Endothelial cell of umbilical vein (primary cell): ENCODE data around the gene NAA40. TPM values are rescaled to one million over a fixed set of nuclear protein-coding genes. Genes with fewer than 3 reads are reported as not detected.

Experiments
- BruUV-seq: library from RNA; stranded (reverse); fragments of 400-500 nt; replicated peaks from 2 replicates; lab custom pipeline; 2021; lab: Mats Ljungman, UMichigan
- CTCF ChIA-PET: fragments of 300-600, 350-600 bp; sonication (Branson Sonifier 250); formaldehyde crosslinking; loops from one replicate; lab custom pipeline; 2021; ENCODE audit warnings: antibody characterized with exemption, inconsistent platforms; lab: Charles Lee
- POLR2A ChIA-PET: fragments of 300-600, 350-600 bp; sonication (Branson Sonifier 250); formaldehyde crosslinking; loops from one replicate; lab custom pipeline; 2021; ENCODE audit warnings: antibody characterized with exemption, inconsistent platforms; lab: Charles Lee
- DNase-seq: peaks from one replicate; pipeline ENCODE4 v3.0.0-alpha.2; 2011; ENCODE audit warnings: low read depth, low spot score
- FAIRE-seq: peaks from 2 replicates; lab custom pipeline; 2011; peaks lifted over from hg19 to GRCh38; lab: Jason Lieb, UNC
- H2AFZ ChIP-seq: 2 replicates; pipeline ENCODE4 v1.6.0; 2012; ENCODE audit warnings: low read depth, low read length, control low read depth, inconsistent platforms
- H3K27ac ChIP-seq: 2 replicates; pipeline ENCODE4 v1.5.1; 2011; ENCODE audit warnings: low read depth, mild to moderate bottlenecking, control low read depth, low read length, moderate library complexity; ENCODE audit not compliant: insufficient read depth
- H3K27me3 ChIP-seq, 2 experiments: 2 replicates each; pipeline versions ENCODE4 v1.6.0 to v1.6.1; 2011; ENCODE audit warnings: low read length in 2 of 2, mixed read lengths in 1 of 2; ENCODE audit not compliant: control insufficient read depth in 2 of 2, insufficient read depth in 2 of 2
- H3K36me3 ChIP-seq, 2 experiments: 2 replicates in 1 of 2; 3 replicates in 1 of 2; pipeline ENCODE4 v1.5.1; 2011; ENCODE audit warnings: low read length in 2 of 2, mild to moderate bottlenecking in 1 of 2, moderate library complexity in 1 of 2; ENCODE audit not compliant: control insufficient read depth in 2 of 2, insufficient read depth in 2 of 2; ENCODE audit errors: extremely low read depth in 1 of 2
- H3K4me1 ChIP-seq: 3 replicates; pipeline ENCODE4 v1.5.1; 2011; ENCODE audit warnings: mild to moderate bottlenecking, low read length; ENCODE audit not compliant: control insufficient read depth, insufficient read depth; ENCODE audit errors: extremely low read depth
- H3K4me2 ChIP-seq: 2 replicates; pipeline ENCODE4 v1.6.1; 2011; ENCODE audit warnings: low read length, control low read depth, mixed read lengths; ENCODE audit not compliant: insufficient read depth
- H3K4me3 ChIP-seq, 3 experiments: fragments of 200-600 bp in 1 of 3; sonication (generic), shearing (Covaris generic) in 1 of 3; replicated peaks in 1 of 3; 2 replicates each; pipeline ENCODE4 v1.5.1; 2011 to 2016; ENCODE audit warnings: control low read depth in 3 of 3, low read length in 3 of 3, mild to moderate bottlenecking in 2 of 3, inconsistent platforms in 1 of 3, low read depth in 1 of 3, moderate library complexity in 1 of 3; ENCODE audit not compliant: insufficient read depth in 1 of 3
- H3K79me2 ChIP-seq: 2 replicates; pipeline ENCODE4 v1.6.0; 2012; ENCODE audit warnings: low read length, inconsistent platforms; ENCODE audit not compliant: control insufficient read depth, insufficient read depth
- H3K9ac ChIP-seq: replicated peaks from 2 replicates; pipeline ENCODE3; 2011; ENCODE audit warnings: low read length, control low read depth; ENCODE audit not compliant: insufficient read depth; ENCODE audit errors: extremely low read depth
- H3K9me1 ChIP-seq: replicated peaks from 3 replicates; pipeline ENCODE4 v1.6.0; 2011; ENCODE audit warnings: mild to moderate bottlenecking, low read length; ENCODE audit not compliant: control insufficient read depth, insufficient read depth; ENCODE audit errors: extremely low read depth
- H3K9me3 ChIP-seq: replicated peaks from 2 replicates; pipeline ENCODE4 v1.5.1; 2012; ENCODE audit warnings: low read length, inconsistent platforms; ENCODE audit not compliant: control insufficient read depth, insufficient read depth
- H4K20me1 ChIP-seq: replicated peaks from 2 replicates; pipeline ENCODE3; 2011; ENCODE audit warnings: mild to moderate bottlenecking, low read length; ENCODE audit not compliant: control insufficient read depth, insufficient read depth; ENCODE audit errors: extremely low read depth
- CTCF ChIP-seq, 2 donors: IDR thresholded peaks; 1 replicate in 1 of 2; 2 replicates in 1 of 2; pipeline ENCODE4 v1.5.1; 2011; ENCODE audit warnings: low read length in 2 of 2, mild to moderate bottlenecking in 2 of 2, moderate library complexity in 2 of 2, control low read depth in 1 of 2, inconsistent platforms in 1 of 2, low read depth in 1 of 2; ENCODE audit not compliant: insufficient read depth in 1 of 2; ENCODE audit errors: extremely low read depth in 1 of 2
- EZH2 ChIP-seq: IDR thresholded peaks from 2 replicates; pipeline ENCODE4 v1.6.1; 2012; ENCODE audit warnings: borderline replicate concordance, low read depth, mild to moderate bottlenecking, moderate library complexity, low read length, inconsistent platforms; ENCODE audit not compliant: severe bottlenecking
- MAX ChIP-seq: IDR thresholded peaks from 2 replicates; pipeline ENCODE4 v1.6.1; 2011; ENCODE audit not compliant: insufficient read depth, insufficient read length
- dilution Hi-C: fragments of 300-500 bp; cut with MboI; formaldehyde crosslinking; loops from one replicate; pipeline ENCODE4 v1.15.0; 2019; ENCODE audit warnings: low sequenced_read_pairs; ENCODE audit not compliant: extremely low pct_ligation_motif_present
- intact Hi-C: fragments of 100-400 bp; cut with micrococcal nuclease; formaldehyde crosslinking; loops from one replicate; pipeline ENCODE4 v1.10.0; 2022
- polyA plus RNA-seq, 4 experiments: library from polyadenylated mRNA; depleted of rRNA in 3 of 4; stranded (reverse) in 3 of 4; unstranded in 1 of 4; fragments of >200 nt; gene quantifications; 2 replicates each; pipeline versions ENCODE4 v1.2.1 to v1.2.3, GENCODE V29; 2011 to 2012; ENCODE audit warnings: missing spikeins in 1 of 4
- total RNA-seq: library from RNA; stranded (reverse); gene quantifications from 2 replicates; pipeline ENCODE4 v1.2.3, GENCODE V29; 2021

NAA40 gene
- total and polyA plus RNA-seq, 2 donors (not counting 3 experiments of a cell fraction or from before 2014, with no cell fraction given): 28.5 to 32.3 TPM

GRCh38 chr11:63915961-63916836 lies 22.6 kb upstream of the NAA40 start:
- ChIA-PET POLR2A (interaction anchor here (0.7 kb wide), 1 partner anchor 28 kb away, joined by 3 read pairs; no protein-coding TSS in a partner anchor), CTCF (interaction anchor here (0.6 to 2.3 kb wide), 12 partner anchors 9 to 158 kb away, joined by 3 to 16 read pairs (median 4); partner anchors contain the start of genes MARK2 and NAA40)
- no peak overlapping the region for H3K27ac ChIP-seq
- no peak for FAIRE-seq
- H3K4me3 ChIP-seq: peak overlapping the region in 1 of 3 experiments; percentile 32
- no TSS peak for BruUV-seq
- DNase-seq: no peak
- intact Hi-C loops: loop anchor here (2.0 to 5.0 kb wide), 2 partner anchors 23 to 231 kb away; partner anchors contain the start of gene NAA40
- TF ChIP-seq EZH2 (peak; percentile 42), MAX (no peak), CTCF (IDR thresholded peaks at IDR 0.05; ENCODE audit: extremely low read depth in 1 of 2, insufficient read depth in 1 of 2, low read depth in 1 of 2, low read length in 2 of 2) (peak; percentile 51 to 72)
- H2AFZ ChIP-seq: peak overlapping the region; percentile 1
- H4K20me1 ChIP-seq: no peaks in the 10 kb centered on the region
- H3K79me2 ChIP-seq: no peaks in the 10 kb centered on the region
- H3K36me3 ChIP-seq: no peaks in the 10 kb centered on the region
- dilution Hi-C loops: no loop called here
- H3K9me3 ChIP-seq: no peaks in the 10 kb centered on the region
- H3K9ac ChIP-seq: no peak overlapping the region
- no peak overlapping the region for H3K4me2 ChIP-seq
- no peaks in the 10 kb centered on the region for H3K9me1 ChIP-seq
- H3K27me3 ChIP-seq: peaks cover 0 to 2% of the 10 kb centered on the region in 2 experiments
- H3K4me1 ChIP-seq: peaks cover 7% of the 10 kb centered on the region
